HL-60 (cell line): Measurements from ENCODE around the gene PTPRG.

ENCODE experiments used
- CTCF ChIP-seq: IDR thresholded peaks from one replicate; pipeline ENCODE4 v1.5.1; 2011; ENCODE audit warnings: low read length, control low read depth, inconsistent platforms; ENCODE audit not compliant: insufficient read depth
- GABPA ChIP-seq: IDR thresholded peaks from 2 replicates; pipeline ENCODE4 v1.6.1; 2012; ENCODE audit warnings: low read depth
- POLR2AphosphoS5 ChIP-seq: IDR thresholded peaks from 2 replicates; pipeline ENCODE4 v1.6.1; 2012; ENCODE audit warnings: low read depth
- TF ChIP-seq, protein P1 (sequence below): IDR thresholded peaks from 2 replicates; pipeline ENCODE4 v1.6.1; 2012; ENCODE audit warnings: low read depth; ENCODE audit not compliant: insufficient replicate concordance

- no peak for TF ChIP-seq POLR2AphosphoS5
- TF ChIP-seq CTCF = no peak
- TF ChIP-seq GABPA = no peak
- TF ChIP-seq, protein P1, sequence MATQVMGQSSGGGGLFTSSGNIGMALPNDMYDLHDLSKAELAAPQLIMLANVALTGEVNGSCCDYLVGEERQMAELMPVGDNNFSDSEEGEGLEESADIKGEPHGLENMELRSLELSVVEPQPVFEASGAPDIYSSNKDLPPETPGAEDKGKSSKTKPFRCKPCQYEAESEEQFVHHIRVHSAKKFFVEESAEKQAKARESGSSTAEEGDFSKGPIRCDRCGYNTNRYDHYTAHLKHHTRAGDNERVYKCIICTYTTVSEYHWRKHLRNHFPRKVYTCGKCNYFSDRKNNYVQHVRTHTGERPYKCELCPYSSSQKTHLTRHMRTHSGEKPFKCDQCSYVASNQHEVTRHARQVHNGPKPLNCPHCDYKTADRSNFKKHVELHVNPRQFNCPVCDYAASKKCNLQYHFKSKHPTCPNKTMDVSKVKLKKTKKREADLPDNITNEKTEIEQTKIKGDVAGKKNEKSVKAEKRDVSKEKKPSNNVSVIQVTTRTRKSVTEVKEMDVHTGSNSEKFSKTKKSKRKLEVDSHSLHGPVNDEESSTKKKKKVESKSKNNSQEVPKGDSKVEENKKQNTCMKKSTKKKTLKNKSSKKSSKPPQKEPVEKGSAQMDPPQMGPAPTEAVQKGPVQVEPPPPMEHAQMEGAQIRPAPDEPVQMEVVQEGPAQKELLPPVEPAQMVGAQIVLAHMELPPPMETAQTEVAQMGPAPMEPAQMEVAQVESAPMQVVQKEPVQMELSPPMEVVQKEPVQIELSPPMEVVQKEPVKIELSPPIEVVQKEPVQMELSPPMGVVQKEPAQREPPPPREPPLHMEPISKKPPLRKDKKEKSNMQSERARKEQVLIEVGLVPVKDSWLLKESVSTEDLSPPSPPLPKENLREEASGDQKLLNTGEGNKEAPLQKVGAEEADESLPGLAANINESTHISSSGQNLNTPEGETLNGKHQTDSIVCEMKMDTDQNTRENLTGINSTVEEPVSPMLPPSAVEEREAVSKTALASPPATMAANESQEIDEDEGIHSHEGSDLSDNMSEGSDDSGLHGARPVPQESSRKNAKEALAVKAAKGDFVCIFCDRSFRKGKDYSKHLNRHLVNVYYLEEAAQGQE = no peak
These were observed 392.7 kb downstream of the PTPRG start for GRCh38 chr3:61954097-61954540.
